Measurements from ENCODE around the gene GSG1L2.

DNA sequence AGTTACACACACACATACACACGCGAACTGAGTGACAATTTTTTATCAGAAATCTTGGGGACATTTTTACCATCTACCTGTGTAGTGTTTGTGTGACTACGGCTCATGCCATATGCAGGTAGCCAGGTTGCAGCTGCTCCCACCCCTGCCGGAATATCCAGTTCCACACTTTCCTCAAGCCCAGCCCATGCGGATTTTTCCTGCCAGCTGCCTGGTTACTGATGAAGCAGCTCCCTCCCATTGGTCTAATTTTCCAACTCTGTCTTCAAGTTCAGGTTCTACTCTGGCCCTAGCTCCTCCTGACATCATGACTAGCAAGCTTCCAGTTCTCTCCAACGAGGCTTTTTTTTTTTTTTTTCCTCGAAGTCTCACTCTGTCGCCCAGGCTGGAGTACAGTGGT lies 4.8 kb downstream of the GSG1L2 start:
- TF ChIP-seq CTCF (conservative IDR thresholded peaks at IDR 0.05; ENCODE audit: low read depth, low read length), result no peak
- TF ChIP-seq EZH2 (IDR thresholded peaks at IDR 0.05; ENCODE audit: low read length, unreplicated experiment), result no peak
- no peak for TF ChIP-seq EZH2phosphoT487 (IDR thresholded peaks at IDR 0.05; ENCODE audit: borderline replicate concordance, low read length)
